SK-N-SH (cell line): ENCODE results near the gene STAT6.

Experiments used
- CHD2 ChIP-seq: fragments of 150-350 bp; IDR thresholded peaks from 2 replicates; pipeline ENCODE4 v1.6.1; 2018; ENCODE audit warnings: low read length; ENCODE audit not compliant: partially characterized antibody
- CTCF ChIP-seq: fragments of 200-600 bp; sonication (generic); IDR thresholded peaks from 2 replicates; pipeline ENCODE4 v1.6.1; 2017; ENCODE audit warnings: antibody characterized with exemption, mild to moderate bottlenecking, moderate library complexity
- ELF1 ChIP-seq: IDR thresholded peaks from 2 replicates; pipeline ENCODE4 v1.4.0; 2012
- EP300 ChIP-seq, 2 experiments: IDR thresholded peaks; 2 replicates each; pipeline versions ENCODE4 v1.4.0 to v1.6.1; 2012; ENCODE audit warnings: borderline replicate concordance in 1 of 2, low read depth in 1 of 2, low read length in 1 of 2
- FOXM1 ChIP-seq: IDR thresholded peaks from 2 replicates; pipeline ENCODE4 v1.4.0; 2012; ENCODE audit warnings: low read depth, mild to moderate bottlenecking
- MAX ChIP-seq: IDR thresholded peaks from 2 replicates; pipeline ENCODE4 v1.4.0; 2012; ENCODE audit warnings: low read depth
- NFIC ChIP-seq: IDR thresholded peaks from 2 replicates; pipeline ENCODE4 v1.4.0; 2012; ENCODE audit warnings: borderline replicate concordance
- POLR2AphosphoS5 ChIP-seq: IDR thresholded peaks from 2 replicates; pipeline ENCODE4 v1.6.1; 2012; ENCODE audit warnings: low read depth, low read length
- RAD21 ChIP-seq: IDR thresholded peaks from 2 replicates; pipeline ENCODE4 v1.6.1; 2012; ENCODE audit warnings: mild to moderate bottlenecking, low read length
- REST ChIP-seq: IDR thresholded peaks from 2 replicates; pipeline ENCODE4 v1.6.1; 2012; ENCODE audit warnings: mild to moderate bottlenecking, low read depth, low read length, moderate library complexity
- RFX5 ChIP-seq: IDR thresholded peaks from 2 replicates; pipeline ENCODE4 v1.6.1; 2012; ENCODE audit warnings: mild to moderate bottlenecking, improper control_type of control experiment, low read length

- no peak for TF ChIP-seq CTCF
- TF ChIP-seq EP300 (IDR thresholded peaks at IDR 0.05; ENCODE audit: borderline replicate concordance in 1 of 2, low read depth in 1 of 2, low read length in 1 of 2), result no peak
- no peak for TF ChIP-seq CHD2
- TF ChIP-seq POLR2AphosphoS5, result no peak
- TF ChIP-seq REST, result no peak
- TF ChIP-seq FOXM1, result no peak
- no peak for TF ChIP-seq NFIC
- TF ChIP-seq MAX, result no peak
- TF ChIP-seq ELF1, result no peak
- TF ChIP-seq RAD21, result no peak
- TF ChIP-seq RFX5, result no peak
Measured at GRCh38 chr12:57089271-57090245, 21.6 kb downstream of the STAT6 start.
